ENCODE data around the gene WIPF1. TPM values are rescaled to one million over a fixed set of nuclear protein-coding genes. Genes with fewer than 3 reads are reported as not detected.

WIPF1 gene, protein sequence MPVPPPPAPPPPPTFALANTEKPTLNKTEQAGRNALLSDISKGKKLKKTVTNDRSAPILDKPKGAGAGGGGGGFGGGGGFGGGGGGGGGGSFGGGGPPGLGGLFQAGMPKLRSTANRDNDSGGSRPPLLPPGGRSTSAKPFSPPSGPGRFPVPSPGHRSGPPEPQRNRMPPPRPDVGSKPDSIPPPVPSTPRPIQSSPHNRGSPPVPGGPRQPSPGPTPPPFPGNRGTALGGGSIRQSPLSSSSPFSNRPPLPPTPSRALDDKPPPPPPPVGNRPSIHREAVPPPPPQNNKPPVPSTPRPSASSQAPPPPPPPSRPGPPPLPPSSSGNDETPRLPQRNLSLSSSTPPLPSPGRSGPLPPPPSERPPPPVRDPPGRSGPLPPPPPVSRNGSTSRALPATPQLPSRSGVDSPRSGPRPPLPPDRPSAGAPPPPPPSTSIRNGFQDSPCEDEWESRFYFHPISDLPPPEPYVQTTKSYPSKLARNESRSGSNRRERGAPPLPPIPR
- polyA plus RNA-seq (2011; rRNA removed) (18.4 and 20.1 TPM in 2 replicates), polyA plus RNA-seq (2017; fragmentation: RNase III; extraction: RNeasy Plus Mini Kit Qiagen cat#74134 plus additional on column Dnase treatment) (13.2 to 16.4 TPM (median 16.0 TPM) in 3 replicates), polyA minus RNA-seq (2011; rRNA and poly(A)+ RNA removed) (12.0 and 17.0 TPM in 2 replicates)
- polyA plus RNA-seq (2012; cell fraction: cytosol; rRNA removed): 10.5 and 14.0 TPM in 2 replicates
- 9.9 and 11.3 TPM in 2 replicates for polyA plus RNA-seq (2012; cell fraction: nucleus; rRNA removed)

DNA sequence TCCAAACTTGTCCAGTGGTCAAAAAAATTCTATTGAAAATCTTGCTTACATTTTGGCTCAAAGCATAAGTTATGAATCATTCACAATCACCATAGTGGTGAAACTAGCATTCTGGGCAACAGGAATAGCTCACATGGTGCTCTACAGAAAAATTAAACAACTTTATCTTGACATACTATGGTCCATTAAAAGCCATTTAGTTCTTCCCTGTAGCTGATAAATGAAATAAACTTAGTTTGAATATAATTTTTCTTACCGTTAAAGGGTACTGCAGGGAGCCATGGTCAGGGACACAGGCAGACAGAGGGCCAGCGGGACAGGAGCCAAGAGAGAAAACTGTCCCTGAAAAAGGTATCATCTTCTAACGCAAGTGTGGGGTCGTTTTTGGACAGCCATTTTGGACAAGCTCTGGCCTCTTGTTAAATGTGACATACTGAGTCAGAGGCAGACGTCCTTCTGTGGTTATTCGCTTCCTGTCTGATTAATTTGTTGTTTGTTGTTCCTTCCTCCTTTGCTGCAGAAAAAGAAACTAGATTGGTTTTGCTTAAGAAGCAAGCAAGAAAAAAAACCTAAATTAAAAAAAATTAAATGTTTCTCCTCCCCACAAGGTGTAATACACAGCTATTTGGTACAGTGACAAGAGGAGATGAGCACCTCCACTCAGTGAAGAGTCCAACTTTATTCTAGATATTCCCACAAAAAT lies at the start of gene WIPF1:
Gene WIPF1 (minus strand): TSS at position 460 of the 703 bp plus-strand sequence. CDS start 12,231 bp downstream, outside the sequence.
- POLR2A ChIA-PET: no interaction called here
- H3K9me3 ChIP-seq: no peaks in the 10 kb centered on the region
- no peak for FAIRE-seq
- ATAC-seq: no peak
- H3K27ac ChIP-seq: no peak within 1 kb of the TSS
- WGBS (ENCODE audit: missing lambda C conversion rate): 71% methylated on average over 6 of the region's 6 CpGs
- no peak for DNase-seq (ENCODE audit: low read depth in 1 of 2, low spot score in 1 of 2)
- TF ChIP-seq, protein P1, sequence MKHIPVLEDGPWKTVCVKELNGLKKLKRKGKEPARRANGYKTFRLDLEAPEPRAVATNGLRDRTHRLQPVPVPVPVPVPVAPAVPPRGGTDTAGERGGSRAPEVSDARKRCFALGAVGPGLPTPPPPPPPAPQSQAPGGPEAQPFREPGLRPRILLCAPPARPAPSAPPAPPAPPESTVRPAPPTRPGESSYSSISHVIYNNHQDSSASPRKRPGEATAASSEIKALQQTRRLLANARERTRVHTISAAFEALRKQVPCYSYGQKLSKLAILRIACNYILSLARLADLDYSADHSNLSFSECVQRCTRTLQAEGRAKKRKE (CRISPR knock-in tag; IDR thresholded peaks at IDR 0.05; ENCODE audit: low read depth): no peak
- no peak for TF ChIP-seq SREBF2 (IDR thresholded peaks at IDR 0.05)
- no peak for TF ChIP-seq POLR2A (IDR thresholded peaks at IDR 0.05; ENCODE audit: low read length)
- no peak within 1 kb of the TSS for H3K4me3 ChIP-seq
- CTCF ChIA-PET: interaction anchor here (1.1 to 1.8 kb wide), 4 partner anchors 19 to 135 kb away, joined by 3 to 12 read pairs (median 3); no protein-coding TSS in a partner anchor
- peaks cover 13% of the 10 kb centered on the region; the same call in 1 of the 3 replicates for H3K4me1 ChIP-seq
- H3K4me2 ChIP-seq: no peak within 1 kb of the TSS

DNA sequence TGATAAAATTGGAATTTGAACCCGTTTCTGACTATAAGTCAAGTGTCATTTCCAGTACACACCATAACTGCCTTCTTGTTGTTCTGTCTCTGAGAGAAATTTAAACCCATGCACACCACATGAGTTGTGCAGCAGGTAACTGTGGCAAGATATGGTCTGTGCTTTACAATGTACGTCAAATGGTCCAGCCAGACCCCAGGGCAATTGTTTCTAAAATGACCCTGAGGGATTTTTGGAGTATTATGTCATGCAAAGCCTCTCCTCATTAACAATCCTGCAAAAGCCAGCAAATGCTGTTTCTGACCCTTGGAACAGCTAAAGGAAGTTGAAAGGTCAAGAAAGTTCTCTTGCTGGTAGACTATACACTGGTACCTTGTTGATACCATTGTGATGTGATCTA lies 47.7 kb upstream of the WIPF1 start:
- CTCF ChIA-PET: no interaction called here
- Histone ChIP-seq H3K27ac (no peak overlapping the region), H3K4me3 (no peak overlapping the region), H3K4me1 (no peaks in the 10 kb centered on the region), H3K9me3 (peaks cover 6% of the 10 kb centered on the region; the same call in 1 of the 3 replicates), H3K4me2 (no peak overlapping the region)
- no peak for ATAC-seq
- POLR2A ChIA-PET: no interaction called here
- TF ChIP-seq MYC (IDR thresholded peaks at IDR 0.05; ENCODE audit: borderline replicate concordance, low read length) (no peak), NPAS2 (CRISPR knock-in tag; IDR thresholded peaks at IDR 0.05; ENCODE audit: borderline replicate concordance) (no peak), RNF2 (IDR thresholded peaks at IDR 0.05; ENCODE audit: borderline replicate concordance, low read depth) (no peak), FOSL2 (IDR thresholded peaks at IDR 0.05) (no peak), FOSL2 (CRISPR knock-in tag; IDR thresholded peaks at IDR 0.05) (no peak), ZFP36 (IDR thresholded peaks at IDR 0.05; ENCODE audit: borderline replicate concordance, partially characterized antibody) (no peak), RAD21 (conservative IDR thresholded peaks at IDR 0.05 in 1 of 2, IDR thresholded peaks at IDR 0.05 in 1 of 2) (no peak), HOXA7 (CRISPR knock-in tag; IDR thresholded peaks at IDR 0.05) (no peak)
- TF ChIP-seq, protein P2, sequence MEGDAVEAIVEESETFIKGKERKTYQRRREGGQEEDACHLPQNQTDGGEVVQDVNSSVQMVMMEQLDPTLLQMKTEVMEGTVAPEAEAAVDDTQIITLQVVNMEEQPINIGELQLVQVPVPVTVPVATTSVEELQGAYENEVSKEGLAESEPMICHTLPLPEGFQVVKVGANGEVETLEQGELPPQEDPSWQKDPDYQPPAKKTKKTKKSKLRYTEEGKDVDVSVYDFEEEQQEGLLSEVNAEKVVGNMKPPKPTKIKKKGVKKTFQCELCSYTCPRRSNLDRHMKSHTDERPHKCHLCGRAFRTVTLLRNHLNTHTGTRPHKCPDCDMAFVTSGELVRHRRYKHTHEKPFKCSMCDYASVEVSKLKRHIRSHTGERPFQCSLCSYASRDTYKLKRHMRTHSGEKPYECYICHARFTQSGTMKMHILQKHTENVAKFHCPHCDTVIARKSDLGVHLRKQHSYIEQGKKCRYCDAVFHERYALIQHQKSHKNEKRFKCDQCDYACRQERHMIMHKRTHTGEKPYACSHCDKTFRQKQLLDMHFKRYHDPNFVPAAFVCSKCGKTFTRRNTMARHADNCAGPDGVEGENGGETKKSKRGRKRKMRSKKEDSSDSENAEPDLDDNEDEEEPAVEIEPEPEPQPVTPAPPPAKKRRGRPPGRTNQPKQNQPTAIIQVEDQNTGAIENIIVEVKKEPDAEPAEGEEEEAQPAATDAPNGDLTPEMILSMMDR (IDR thresholded peaks at IDR 0.05): no peak
- WGBS (ENCODE audit: missing lambda C conversion rate): 70% methylated on average over 2 of the region's 2 CpGs
- DNase-seq (ENCODE audit: low read depth in 1 of 2, low spot score in 1 of 2): no peak
- FAIRE-seq: no peak

DNA sequence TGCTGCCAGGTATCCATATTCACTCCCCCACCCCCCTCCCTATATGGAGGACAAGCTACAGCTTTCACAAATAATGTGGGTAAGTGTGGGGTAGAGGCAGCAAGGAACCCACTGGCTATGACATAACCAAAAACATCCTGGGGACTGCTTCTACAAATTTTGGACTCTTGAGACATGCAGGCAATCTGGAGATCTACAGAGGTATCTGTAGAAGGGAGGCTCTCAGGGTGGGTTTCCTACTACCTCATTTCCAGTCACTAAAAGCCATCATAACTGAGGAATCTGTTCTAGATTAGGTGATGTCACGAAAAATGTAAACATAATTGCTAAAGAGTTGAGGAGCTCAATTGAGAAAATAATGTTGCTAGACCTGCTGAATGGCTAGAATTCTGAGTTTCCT lies 46.8 kb upstream of the WIPF1 start:
- 83% methylated on average over 1 of the region's 1 CpG for WGBS (ENCODE audit: missing lambda C conversion rate)
- H3K27ac ChIP-seq: no peak overlapping the region
- no peak for ATAC-seq
- CTCF ChIA-PET: interaction anchor here (0.6 kb wide), 1 partner anchor 35 kb away, joined by 3 read pairs; no protein-coding TSS in a partner anchor
- H3K4me2 ChIP-seq: no peak overlapping the region
- DNase-seq (ENCODE audit: low read depth in 1 of 2, low spot score in 1 of 2): no peak
- no peak overlapping the region for H3K4me3 ChIP-seq
- H3K9me3 ChIP-seq: peaks cover 6% of the 10 kb centered on the region; the same call in 1 of the 3 replicates
- POLR2A ChIA-PET: no interaction called here
- H3K4me1 ChIP-seq: no peaks in the 10 kb centered on the region
- no peak for FAIRE-seq
- TF ChIP-seq SREBF2 (IDR thresholded peaks at IDR 0.05) (no peak), POLR2AphosphoS2 (conservative IDR thresholded peaks at IDR 0.05; ENCODE audit: low read length) (no peak), MAZ (IDR thresholded peaks at IDR 0.05; ENCODE audit: borderline replicate concordance, low read depth, low read length) (no peak), KDM1A (IDR thresholded peaks at IDR 0.05; ENCODE audit: low read depth) (no peak), BHLHE40 (IDR thresholded peaks at IDR 0.05; ENCODE audit: low read depth, low read length) (no peak), KDM5A (IDR thresholded peaks at IDR 0.05) (no peak), ZNF302 (CRISPR knock-in tag; IDR thresholded peaks at IDR 0.05) (no peak), RARB (CRISPR knock-in tag; IDR thresholded peaks at IDR 0.05) (no peak), TP53 (CRISPR knock-in tag; IDR thresholded peaks at IDR 0.05) (no peak), EHMT2 (IDR thresholded peaks at IDR 0.05; ENCODE audit: low read depth) (no peak), JUNB (IDR thresholded peaks at IDR 0.05) (no peak), HDAC2 (IDR thresholded peaks at IDR 0.05) (no peak), ZSCAN20 (CRISPR knock-in tag; IDR thresholded peaks at IDR 0.05) (no peak)
- TF ChIP-seq, protein P3, sequence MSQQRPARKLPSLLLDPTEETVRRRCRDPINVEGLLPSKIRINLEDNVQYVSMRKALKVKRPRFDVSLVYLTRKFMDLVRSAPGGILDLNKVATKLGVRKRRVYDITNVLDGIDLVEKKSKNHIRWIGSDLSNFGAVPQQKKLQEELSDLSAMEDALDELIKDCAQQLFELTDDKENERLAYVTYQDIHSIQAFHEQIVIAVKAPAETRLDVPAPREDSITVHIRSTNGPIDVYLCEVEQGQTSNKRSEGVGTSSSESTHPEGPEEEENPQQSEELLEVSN (IDR thresholded peaks at IDR 0.05; ENCODE audit: borderline replicate concordance, low read depth): no peak
- TF ChIP-seq, protein P4, sequence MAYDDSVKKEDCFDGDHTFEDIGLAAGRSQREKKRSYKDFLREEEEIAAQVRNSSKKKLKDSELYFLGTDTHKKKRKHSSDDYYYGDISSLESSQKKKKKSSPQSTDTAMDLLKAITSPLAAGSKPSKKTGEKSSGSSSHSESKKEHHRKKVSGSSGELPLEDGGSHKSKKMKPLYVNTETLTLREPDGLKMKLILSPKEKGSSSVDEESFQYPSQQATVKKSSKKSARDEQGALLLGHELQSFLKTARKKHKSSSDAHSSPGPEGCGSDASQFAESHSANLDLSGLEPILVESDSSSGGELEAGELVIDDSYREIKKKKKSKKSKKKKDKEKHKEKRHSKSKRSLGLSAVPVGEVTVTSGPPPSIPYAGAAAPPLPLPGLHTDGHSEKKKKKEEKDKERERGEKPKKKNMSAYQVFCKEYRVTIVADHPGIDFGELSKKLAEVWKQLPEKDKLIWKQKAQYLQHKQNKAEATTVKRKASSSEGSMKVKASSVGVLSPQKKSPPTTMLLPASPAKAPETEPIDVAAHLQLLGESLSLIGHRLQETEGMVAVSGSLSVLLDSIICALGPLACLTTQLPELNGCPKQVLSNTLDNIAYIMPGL (CRISPR knock-in tag; IDR thresholded peaks at IDR 0.05; ENCODE audit: borderline replicate concordance): no peak
- TF ChIP-seq, protein P5, sequence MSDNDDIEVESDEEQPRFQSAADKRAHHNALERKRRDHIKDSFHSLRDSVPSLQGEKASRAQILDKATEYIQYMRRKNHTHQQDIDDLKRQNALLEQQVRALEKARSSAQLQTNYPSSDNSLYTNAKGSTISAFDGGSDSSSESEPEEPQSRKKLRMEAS (IDR thresholded peaks at IDR 0.05): no peak

All from A549 (cell line).